DND-41 (cell line): ENCODE measurements around the gene WRAP73.

Source experiments
- ATAC-seq: fragments of 200-7000 bp; cut with Tn5 transposase; 3 replicates; pipeline ENCODE4 v1.9.1; 2021; ENCODE audit warnings: low read depth; ENCODE audit not compliant: insufficient read depth
- DNase-seq: peaks from one replicate; pipeline ENCODE4 v3.0.0-alpha.2; 2020
- H2AFZ ChIP-seq: 2 replicates; pipeline ENCODE4 v1.6.0; 2012; ENCODE audit warnings: low read depth, low read length
- H3K27ac ChIP-seq: 2 replicates; pipeline ENCODE4 v1.5.1; 2012; ENCODE audit warnings: low read length, inconsistent platforms
- H3K27me3 ChIP-seq: fragments of 200-600 bp; sonication (generic); 2 replicates; pipeline ENCODE4 v1.6.0; 2012; ENCODE audit warnings: low read length, mild to moderate bottlenecking, inconsistent platforms; ENCODE audit not compliant: insufficient read depth, poor library complexity
- H3K36me3 ChIP-seq: 2 replicates; pipeline ENCODE4 v1.5.1; 2012; ENCODE audit warnings: low read length, inconsistent platforms; ENCODE audit not compliant: insufficient read depth
- H3K4me1 ChIP-seq: 2 replicates; pipeline ENCODE4 v1.5.1; 2012; ENCODE audit warnings: mild to moderate bottlenecking, low read length; ENCODE audit not compliant: insufficient read depth
- H3K4me2 ChIP-seq: 2 replicates; pipeline ENCODE4 v1.6.0; 2012; ENCODE audit warnings: mild to moderate bottlenecking, moderate library complexity, low read length, inconsistent platforms; ENCODE audit not compliant: insufficient read depth
- H3K4me3 ChIP-seq, 2 experiments: fragments of 200-600 bp in 1 of 2; shearing (Covaris generic) in 1 of 2; 2 replicates each; pipeline ENCODE4 v1.5.1; 2012 to 2016; ENCODE audit warnings: inconsistent platforms in 2 of 2, low read length in 2 of 2, mild to moderate bottlenecking in 2 of 2, low read depth in 1 of 2, moderate library complexity in 1 of 2
- H3K79me2 ChIP-seq: 2 replicates; pipeline ENCODE4 v1.6.0; 2012; ENCODE audit warnings: low read length, inconsistent platforms; ENCODE audit not compliant: insufficient read depth
- H3K9ac ChIP-seq: 2 replicates; pipeline ENCODE4 v1.6.0; 2012; ENCODE audit warnings: low read depth, mild to moderate bottlenecking, inconsistent platforms, low read length, moderate library complexity
- H3K9me3 ChIP-seq: 2 replicates; pipeline ENCODE4 v1.5.1; 2012; ENCODE audit warnings: low read length, moderate library complexity, mild to moderate bottlenecking, inconsistent platforms; ENCODE audit not compliant: insufficient read depth, severe bottlenecking
- H4K20me1 ChIP-seq: 2 replicates; pipeline ENCODE4 v1.6.0; 2012; ENCODE audit warnings: low read length; ENCODE audit not compliant: insufficient read depth
- CTCF ChIP-seq: IDR thresholded peaks from 2 replicates; pipeline ENCODE4 v1.5.1; 2012; ENCODE audit warnings: borderline replicate concordance, low read length, moderate library complexity, mild to moderate bottlenecking; ENCODE audit not compliant: poor library complexity, severe bottlenecking; ENCODE audit errors: extremely low read depth
- EZH2 ChIP-seq: IDR thresholded peaks from 3 replicates; pipeline ENCODE4 v1.6.1; 2012; ENCODE audit warnings: borderline replicate concordance, low read depth, mild to moderate bottlenecking, moderate library complexity, low read length, inconsistent platforms; ENCODE audit not compliant: severe bottlenecking

The WRAP73 gene

DNA sequence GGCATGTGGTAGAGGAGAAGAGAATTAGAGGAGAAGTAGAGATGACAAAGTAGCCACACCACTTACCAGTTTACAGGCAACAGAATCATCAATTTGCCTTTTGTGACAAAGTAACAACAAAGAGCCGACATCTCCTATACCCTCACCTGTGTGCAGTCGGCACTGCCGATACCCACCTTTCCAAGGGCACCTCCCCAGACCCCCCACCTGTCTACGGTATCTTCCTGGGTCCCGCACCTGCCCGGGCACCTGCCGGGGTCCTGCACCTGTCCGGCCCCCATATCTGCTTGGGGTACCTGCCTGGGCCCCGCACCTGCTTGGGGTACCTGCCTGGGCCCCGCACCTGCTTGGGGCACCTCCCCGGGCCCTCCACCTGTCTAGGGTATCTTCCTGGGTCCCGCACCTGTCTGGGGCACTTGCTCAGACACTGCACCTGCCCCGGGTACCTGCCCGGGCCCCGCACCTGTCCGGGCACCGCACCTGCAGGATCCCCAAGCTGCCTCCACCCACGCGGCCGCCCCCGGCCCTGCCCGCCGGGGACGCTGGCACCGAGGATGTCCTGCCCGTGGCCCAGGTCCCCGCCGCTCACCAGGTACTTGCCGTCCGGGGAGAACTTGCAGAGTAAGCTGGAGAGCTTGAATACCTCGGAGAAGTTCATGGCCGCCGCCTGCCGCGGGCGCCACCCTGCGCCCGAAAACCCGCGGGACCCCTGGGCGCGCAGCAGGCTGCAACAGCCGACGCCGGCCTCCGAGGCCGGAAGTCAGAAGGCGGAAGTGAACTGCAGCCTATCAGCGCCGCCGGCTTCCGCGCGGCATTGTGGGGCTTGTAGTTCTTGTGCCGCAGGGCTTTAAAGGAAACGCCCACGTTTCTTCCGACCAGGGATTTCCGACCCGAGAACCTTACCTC lies at the start of gene WRAP73:
TSS of gene WRAP73 (minus strand) at position 762 of the 906 bp plus-strand sequence. CDS start at position 658, 104 bp downstream.
- ATAC-seq, result peak; percentile 92
- Histone ChIP-seq H3K36me3 (peaks cover 42% of the 10 kb centered on the region), H3K79me2 (peaks cover 81% of the 10 kb centered on the region), H3K27ac (peak within 1 kb of the TSS; percentile 70), H3K4me2 (peak within 1 kb of the TSS; percentile 75), H3K9me3 (no peaks in the 10 kb centered on the region), H3K27me3 (no peaks in the 10 kb centered on the region), H3K9ac (peak within 1 kb of the TSS; percentile 90), H3K4me1 (peaks cover 54% of the 10 kb centered on the region), H4K20me1 (peaks cover 8% of the 10 kb centered on the region; the same call in 1 of the 2 replicates), H2AFZ (peak within 1 kb of the TSS; percentile 92), H3K4me3 (peak within 1 kb of the TSS; percentile 81 to 88)
- DNase-seq, result peak; percentile 91
- no peak for TF ChIP-seq EZH2
- TF ChIP-seq CTCF, result peak; percentile 51

DNA sequence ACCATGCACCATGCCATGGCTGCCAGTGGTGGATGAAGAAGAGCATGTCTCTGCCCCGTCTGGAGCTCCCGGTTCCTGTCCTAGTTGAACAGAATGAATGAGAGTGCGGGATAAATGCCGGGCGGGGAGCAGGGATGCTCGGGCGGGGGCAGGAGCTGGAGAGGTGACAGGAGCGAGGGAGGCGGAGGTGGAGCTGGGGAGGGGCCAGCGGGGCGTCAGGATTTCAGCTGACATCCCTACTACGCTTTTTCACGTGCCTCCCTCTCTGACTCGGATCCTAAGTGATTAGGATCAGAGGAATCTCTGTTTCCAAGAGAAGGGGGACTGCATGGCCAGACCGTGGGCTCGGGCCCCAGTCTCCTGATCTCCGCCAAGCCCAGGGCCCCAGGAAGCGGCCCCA lies 49.7 kb upstream of the WRAP73 start:
- TF ChIP-seq EZH2, result no peak
- TF ChIP-seq CTCF, result no peak
- Histone ChIP-seq H4K20me1 (peaks cover 67% of the 10 kb centered on the region; the same call in 1 of the 2 replicates), H3K27me3 (no peaks in the 10 kb centered on the region), H3K9ac (no peak overlapping the region), H3K79me2 (no peaks in the 10 kb centered on the region), H3K4me2 (no peak overlapping the region), H3K36me3 (no peaks in the 10 kb centered on the region; the same call in none of the 2 replicates), H2AFZ (no peak overlapping the region), H3K9me3 (no peaks in the 10 kb centered on the region), H3K4me3 (no peak overlapping the region), H3K4me1 (no peaks in the 10 kb centered on the region), H3K27ac (no peak overlapping the region)
- DNase-seq (no peak), ATAC-seq (no peak)

DNA sequence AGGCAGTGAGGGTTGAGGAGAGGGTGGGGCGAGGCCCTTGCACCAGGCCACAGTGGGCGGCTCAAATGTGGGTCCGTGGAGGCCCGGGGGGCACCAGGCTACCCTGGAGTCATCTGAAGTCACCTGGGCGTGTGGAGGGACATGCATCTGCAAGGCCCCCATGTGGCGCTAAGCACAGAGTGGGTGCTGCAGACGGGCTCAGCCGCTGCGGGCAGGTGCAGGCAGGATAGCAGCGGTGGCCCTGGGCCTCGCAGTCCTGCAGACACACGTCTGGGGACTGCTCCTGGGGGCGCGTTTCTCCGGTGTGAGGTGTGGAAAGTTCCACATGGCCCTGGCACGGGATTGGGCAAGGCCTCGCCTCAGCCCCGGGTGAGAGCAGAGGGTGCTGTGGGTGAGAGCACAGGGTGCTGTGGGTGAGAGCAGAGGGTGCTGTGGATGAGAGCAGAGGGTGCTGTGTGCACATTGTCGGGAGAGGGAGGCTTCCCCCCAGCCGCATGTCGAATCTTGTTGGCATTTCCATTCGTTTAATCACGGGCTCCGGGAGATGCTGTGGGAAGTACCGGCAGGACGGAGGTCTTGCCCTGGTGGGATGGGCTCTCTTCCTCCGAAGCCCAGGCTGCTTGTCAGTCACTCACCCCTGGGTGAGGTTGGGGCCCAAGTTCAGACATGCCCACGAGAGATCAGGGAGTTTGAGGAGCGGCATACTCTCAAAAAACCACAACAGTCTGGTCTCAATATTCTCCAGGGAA lies 48.9 kb upstream of the WRAP73 start:
- no peak overlapping the region for H3K27ac ChIP-seq

More for the DNA sequence above, 48.9 kb upstream of the WRAP73 start:
- no peak overlapping the region for H3K9ac ChIP-seq
- no peaks in the 10 kb centered on the region for H3K79me2 ChIP-seq
- DNase-seq (no peak), ATAC-seq (no peak)
- no peak overlapping the region for H2AFZ ChIP-seq
- H3K9me3 ChIP-seq, result no peaks in the 10 kb centered on the region
- H3K27me3 ChIP-seq, result no peaks in the 10 kb centered on the region
- no peak overlapping the region for H3K4me3 ChIP-seq
- no peaks in the 10 kb centered on the region; the same call in none of the 2 replicates for H3K36me3 ChIP-seq
- H3K4me1 ChIP-seq, result no peaks in the 10 kb centered on the region
- H3K4me2 ChIP-seq, result no peak overlapping the region
- H4K20me1 ChIP-seq, result peaks cover 62% of the 10 kb centered on the region; the same call in 1 of the 2 replicates
- TF ChIP-seq EZH2, result no peak
- TF ChIP-seq CTCF, result no peak
